ENCODE measurements around the gene LSM7. TPM values are rescaled to one million over a fixed set of nuclear protein-coding genes. Genes with fewer than 3 reads are reported as not detected.

LSM7 gene
- total and polyA plus RNA-seq, 2 of the 13 experiments (the other 11 are each of a cell fraction or from before 2014, with no cell fraction given), result 140 to 205 TPM

- TF ChIP-seq CREB3 (CRISPR knock-in tag; IDR thresholded peaks at IDR 0.05) (no peak), ZNF790 (CRISPR knock-in tag; IDR thresholded peaks at IDR 0.05; ENCODE audit: borderline replicate concordance) (0 out of 2 replicates have a peak, but pooled peaks have one; percentile 0), PTBP1 (IDR thresholded peaks at IDR 0.05; ENCODE audit: low read depth, low read length, poor library complexity, severe bottlenecking) (no peak), FOXC1 (CRISPR knock-in tag; IDR thresholded peaks at IDR 0.05; ENCODE audit: borderline replicate concordance) (peak; percentile 67; the same call in 1 of the 2 replicates), ZNF281 (CRISPR knock-in tag; IDR thresholded peaks at IDR 0.05; ENCODE audit: borderline replicate concordance) (peak; percentile 89), ONECUT2 (CRISPR knock-in tag; IDR thresholded peaks at IDR 0.05) (no peak), SOX6 (IDR thresholded peaks at IDR 0.05) (no peak), SOX6 (CRISPR knock-in tag; IDR thresholded peaks at IDR 0.05) (no peak), ZNF468 (CRISPR knock-in tag; IDR thresholded peaks at IDR 0.05) (no peak), SKI (IDR thresholded peaks at IDR 0.05; ENCODE audit: partially characterized antibody) (peak; percentile 33), RELA (CRISPR knock-in tag; IDR thresholded peaks at IDR 0.05) (no peak), TFDP1 (CRISPR knock-in tag; IDR thresholded peaks at IDR 0.05; ENCODE audit: borderline replicate concordance) (0 out of 2 replicates have a peak, but pooled peaks have one; percentile 39), ZNF770 (CRISPR knock-in tag; IDR thresholded peaks at IDR 0.05) (no peak; the same call in 1 of the 2 replicates), NCOR1 (IDR thresholded peaks at IDR 0.05; ENCODE audit: borderline replicate concordance, low read length) (no peak), MAX (IDR thresholded peaks at IDR 0.05) (peak; percentile 75), BRCA1 (CRISPR knock-in tag; IDR thresholded peaks at IDR 0.05) (no peak), HOXA3 (CRISPR knock-in tag; IDR thresholded peaks at IDR 0.05) (no peak), ZC3H4 (CRISPR knock-in tag; IDR thresholded peaks at IDR 0.05; ENCODE audit: borderline replicate concordance) (no peak), ZNF264 (CRISPR knock-in tag; IDR thresholded peaks at IDR 0.05) (no peak), ZNF512 (CRISPR knock-in tag; IDR thresholded peaks at IDR 0.05) (no peak)
These were observed 12.5 kb downstream of the LSM7 start (continued) for GRCh38 chr19:2315818-2316353.

All from HepG2 (cell line).